ENCODE data around the gene GPBP1.
"Not testable (repeated sequence)": the region's sequence is repeated elsewhere in the genome, so short reads cannot be mapped to it uniquely, and the experiment has no call there.

GPBP1 gene

GRCh38 chr5:57173319-57174127 is at the start of gene GPBP1:
Gene GPBP1, plus strand, starts transcription at chr5:57174059. Its CDS starts 40,072 bp downstream, at chr5:57214131.
- no peaks in the 10 kb centered on the region for H3K27me3 Mint-ChIP-seq
- H3K4me1 Mint-ChIP-seq (ENCODE audit: low read depth), result peaks cover 33% of the 10 kb centered on the region
- H3K36me3 Mint-ChIP-seq, result peaks cover 17% of the 10 kb centered on the region
- peak within 1 kb of the TSS; percentile 99 for H3K4me3 Mint-ChIP-seq
- H3K27ac Mint-ChIP-seq, result peak within 1 kb of the TSS; percentile 99
- H3K9me3 Mint-ChIP-seq (ENCODE audit: low read depth), result no peaks in the 10 kb centered on the region

- H3K27ac Mint-ChIP-seq, result no peak overlapping the region
- no peaks in the 10 kb centered on the region for H3K27me3 Mint-ChIP-seq
- no peaks in the 10 kb centered on the region for H3K9me3 Mint-ChIP-seq (ENCODE audit: low read depth)
- H3K4me3 Mint-ChIP-seq, result no peak overlapping the region
- H3K36me3 Mint-ChIP-seq, result no peaks in the 10 kb centered on the region
- no peaks in the 10 kb centered on the region for H3K4me1 Mint-ChIP-seq (ENCODE audit: low read depth)
These were observed 45.5 kb upstream of the GPBP1 start for GRCh38 chr5:57128325-57128724.

- Mint-ChIP-seq H3K36me3 (no peaks in the 10 kb centered on the region), H3K4me3 (no peak overlapping the region), H3K9me3 (ENCODE audit: low read depth) (no peaks in the 10 kb centered on the region), H3K27ac (no peak overlapping the region), H3K27me3 (peaks cover 3% of the 10 kb centered on the region), H3K4me1 (ENCODE audit: low read depth) (no peaks in the 10 kb centered on the region)
These were observed 40.3 kb upstream of the GPBP1 start for GRCh38 chr5:57133574-57133973.

- H3K27me3 Mint-ChIP-seq, result peaks cover 3% of the 10 kb centered on the region
- no peak overlapping the region for H3K4me3 Mint-ChIP-seq
- H3K9me3 Mint-ChIP-seq (ENCODE audit: low read depth), result no peaks in the 10 kb centered on the region
- H3K36me3 Mint-ChIP-seq, result no peaks in the 10 kb centered on the region
- H3K27ac Mint-ChIP-seq, result no peak overlapping the region
- no peaks in the 10 kb centered on the region for H3K4me1 Mint-ChIP-seq (ENCODE audit: low read depth)
These were observed 36.5 kb upstream of the GPBP1 start for GRCh38 chr5:57137401-57137800.

- Mint-ChIP-seq H3K27me3 (no peaks in the 10 kb centered on the region), H3K27ac (no peak overlapping the region), H3K9me3 (ENCODE audit: low read depth) (no peaks in the 10 kb centered on the region), H3K36me3 (no peaks in the 10 kb centered on the region), H3K4me1 (ENCODE audit: low read depth) (no peaks in the 10 kb centered on the region), H3K4me3 (no peak overlapping the region)
These were observed 21.5 kb upstream of the GPBP1 start for GRCh38 chr5:57152316-57152715.

- H3K4me3 Mint-ChIP-seq, result no peak overlapping the region
- no peaks in the 10 kb centered on the region for H3K9me3 Mint-ChIP-seq (ENCODE audit: low read depth)
- no peak overlapping the region for H3K27ac Mint-ChIP-seq
- H3K4me1 Mint-ChIP-seq (ENCODE audit: low read depth), result no peaks in the 10 kb centered on the region
- no peaks in the 10 kb centered on the region for H3K27me3 Mint-ChIP-seq
- peaks cover 8% of the 10 kb centered on the region for H3K36me3 Mint-ChIP-seq
These were observed 18.8 kb upstream of the GPBP1 start for GRCh38 chr5:57155033-57155432.

- Mint-ChIP-seq H3K27ac (no peak overlapping the region), H3K36me3 (peaks cover 8% of the 10 kb centered on the region), H3K4me1 (ENCODE audit: low read depth) (no peaks in the 10 kb centered on the region), H3K27me3 (no peaks in the 10 kb centered on the region), H3K9me3 (ENCODE audit: low read depth) (no peaks in the 10 kb centered on the region), H3K4me3 (no peak overlapping the region)
These were observed 16.7 kb upstream of the GPBP1 start for GRCh38 chr5:57157131-57157530.

- no peaks in the 10 kb centered on the region for H3K9me3 Mint-ChIP-seq (ENCODE audit: low read depth)
- no peak overlapping the region for H3K27ac Mint-ChIP-seq
- peaks cover 8% of the 10 kb centered on the region for H3K36me3 Mint-ChIP-seq
- no peaks in the 10 kb centered on the region for H3K4me1 Mint-ChIP-seq (ENCODE audit: low read depth)
- no peak overlapping the region for H3K4me3 Mint-ChIP-seq
- no peaks in the 10 kb centered on the region for H3K27me3 Mint-ChIP-seq
These were observed 16.2 kb upstream of the GPBP1 start for GRCh38 chr5:57157666-57158065.

- no peaks in the 10 kb centered on the region for H3K27me3 Mint-ChIP-seq
- no peak overlapping the region for H3K4me3 Mint-ChIP-seq
- peaks cover 3% of the 10 kb centered on the region for H3K36me3 Mint-ChIP-seq
- H3K4me1 Mint-ChIP-seq (ENCODE audit: low read depth), result peaks cover 3% of the 10 kb centered on the region
- H3K9me3 Mint-ChIP-seq (ENCODE audit: low read depth), result no peaks in the 10 kb centered on the region
- no peak overlapping the region for H3K27ac Mint-ChIP-seq
These were observed 10.3 kb upstream of the GPBP1 start for GRCh38 chr5:57163553-57164006.

- H3K27me3 Mint-ChIP-seq, result no peaks in the 10 kb centered on the region
- no peaks in the 10 kb centered on the region for H3K9me3 Mint-ChIP-seq (ENCODE audit: low read depth)
- H3K4me3 Mint-ChIP-seq, result no peak overlapping the region
- H3K36me3 Mint-ChIP-seq, result peaks cover 3% of the 10 kb centered on the region
- no peak overlapping the region for H3K27ac Mint-ChIP-seq
- H3K4me1 Mint-ChIP-seq (ENCODE audit: low read depth), result peaks cover 3% of the 10 kb centered on the region
These were observed 9.7 kb upstream of the GPBP1 start for GRCh38 chr5:57164124-57164523.

- not testable (repeated sequence) for H3K9me3 Mint-ChIP-seq (ENCODE audit: low read depth); H3K4me1 Mint-ChIP-seq (ENCODE audit: low read depth); H3K4me3 Mint-ChIP-seq; H3K27me3 Mint-ChIP-seq; H3K36me3 Mint-ChIP-seq; H3K27ac Mint-ChIP-seq
These were observed 8.7 kb upstream of the GPBP1 start for GRCh38 chr5:57165171-57165570.

- Mint-ChIP-seq H3K4me1 (ENCODE audit: low read depth) (peaks cover 3% of the 10 kb centered on the region), H3K27me3 (no peaks in the 10 kb centered on the region), H3K27ac (no peak overlapping the region), H3K36me3 (peaks cover 3% of the 10 kb centered on the region), H3K9me3 (ENCODE audit: low read depth) (no peaks in the 10 kb centered on the region), H3K4me3 (no peak overlapping the region)
These were observed 7.6 kb upstream of the GPBP1 start for GRCh38 chr5:57166276-57166675.

- Mint-ChIP-seq H3K4me3 (no peak overlapping the region), H3K36me3 (peaks cover 3% of the 10 kb centered on the region), H3K4me1 (ENCODE audit: low read depth) (peaks cover 7% of the 10 kb centered on the region), H3K9me3 (ENCODE audit: low read depth) (no peaks in the 10 kb centered on the region), H3K27ac (no peak overlapping the region), H3K27me3 (no peaks in the 10 kb centered on the region)
These were observed 6.7 kb upstream of the GPBP1 start for GRCh38 chr5:57167201-57167600.

GRCh38 chr5:57170116-57170515 is 3.7 kb upstream of the GPBP1 start:
- not testable (repeated sequence) for H3K4me3 Mint-ChIP-seq; H3K9me3 Mint-ChIP-seq (ENCODE audit: low read depth); H3K36me3 Mint-ChIP-seq; H3K27ac Mint-ChIP-seq; H3K27me3 Mint-ChIP-seq
- peaks cover 15% of the 10 kb centered on the region for H3K4me1 Mint-ChIP-seq (ENCODE audit: low read depth)

GRCh38 chr5:57171816-57172465 is 1.9 kb upstream of the GPBP1 start:
- Mint-ChIP-seq H3K4me1 (ENCODE audit: low read depth) (peaks cover 24% of the 10 kb centered on the region), H3K4me3 (peak overlapping the region; percentile 99), H3K9me3 (ENCODE audit: low read depth) (no peaks in the 10 kb centered on the region), H3K27me3 (no peaks in the 10 kb centered on the region), H3K36me3 (peaks cover 11% of the 10 kb centered on the region), H3K27ac (peak overlapping the region; percentile 97)
